GM23248 (cell line): ENCODE data around the gene NANS.

Source experiments
- EZH2 ChIP-seq: fragments of 200-600 bp; sonication (generic); IDR thresholded peaks from 2 replicates; pipeline ENCODE4 v1.6.1; 2018; ENCODE audit warnings: antibody characterized with exemption, mild to moderate bottlenecking; ENCODE audit not compliant: insufficient read depth, poor library complexity, severe bottlenecking
- EZH2phosphoT487 ChIP-seq: fragments of 200-600 bp; sonication (generic); IDR thresholded peaks from 2 replicates; pipeline ENCODE4 v1.6.1; 2018; ENCODE audit warnings: antibody characterized with exemption, moderate library complexity, mild to moderate bottlenecking, low read depth; ENCODE audit not compliant: insufficient read depth

- TF ChIP-seq EZH2 (no peak), EZH2phosphoT487 (no peak)
These were observed 25.4 kb upstream of the NANS start for GRCh38 chr9:98031169-98031568.
